GM23338 (cell line): ENCODE data around the gene DCDC1.

Source experiments
- CREB1 ChIP-seq: fragments of 250-450 bp; sonication (Bioruptor Pico); IDR thresholded peaks from 2 replicates; pipeline ENCODE4 v1.5.0; 2020; ENCODE audit warnings: low read depth, mild to moderate bottlenecking, moderate library complexity
- CTCF ChIP-seq, 2 experiments: fragments of 200-600 bp in 1 of 2; sonication (generic) in 1 of 2; conservative IDR thresholded peaks; 2 replicates each; pipeline versions ENCODE4 v1.5.1 to v1.6.1; 2016 to 2017; ENCODE audit warnings: antibody characterized with exemption in 2 of 2, low read depth in 2 of 2, mild to moderate bottlenecking in 2 of 2, moderate library complexity in 1 of 2
- EZH2 ChIP-seq: fragments of 200-600 bp; sonication (generic); IDR thresholded peaks from one replicate; pipeline ENCODE4 v1.8.0; 2017; ENCODE audit warnings: antibody characterized with exemption, mild to moderate bottlenecking, low read depth; ENCODE audit not compliant: unreplicated experiment
- EZH2phosphoT487 ChIP-seq: fragments of 200-600 bp; sonication (generic); IDR thresholded peaks from one replicate; pipeline ENCODE4 v1.8.1; 2018; ENCODE audit warnings: antibody characterized with exemption; ENCODE audit not compliant: unreplicated experiment
- REST ChIP-seq: IDR thresholded peaks from one replicate; pipeline ENCODE4 v1.6.1; 2018; ENCODE audit warnings: antibody characterized with exemption; ENCODE audit not compliant: unreplicated experiment
- STAT1 ChIP-seq: IDR thresholded peaks from one replicate; pipeline ENCODE4 v1.6.1; 2016; ENCODE audit warnings: antibody characterized with exemption; ENCODE audit not compliant: unreplicated experiment

GRCh38 chr11:30967579-30967978 is 402.0 kb downstream of the DCDC1 start:
- no peak for TF ChIP-seq STAT1
- TF ChIP-seq CTCF (conservative IDR thresholded peaks at IDR 0.05; ENCODE audit: low read depth in 2 of 2): no peak
- no peak for TF ChIP-seq EZH2phosphoT487
- no peak for TF ChIP-seq EZH2
- TF ChIP-seq REST: no peak
- no peak for TF ChIP-seq CREB1 (CRISPR knock-in tag)
